Pulmonary artery endothelial cell (primary cell): Measurements from ENCODE around the gene TULP3. TPM values are rescaled to one million over a fixed set of nuclear protein-coding genes. Genes with fewer than 3 reads are reported as not detected.
"Not testable (repeated sequence)": the region's sequence is repeated elsewhere in the genome, so short reads cannot be mapped to it uniquely, and the experiment has no call there.

Source experiments
- DNase-seq: peaks from one replicate; pipeline ENCODE4 v3.0.0-alpha.2; 2011; ENCODE audit warnings: low read depth, low spot score
- total RNA-seq: library from RNA; depleted of rRNA; stranded (reverse); fragments of >200 nt; gene quantifications from 2 replicates; pipeline ENCODE4 v1.2.3, GENCODE V29; 2014

TULP3 gene
- total RNA-seq, result 14.3 and 17.3 TPM in 2 replicates

GRCh38 chr12:2890388-2891239 is at the start of gene TULP3:
TSS of gene TULP3 (plus strand) at chr12:2890891. CDS start at chr12:2890948, 57 bp downstream.
- DNase-seq, result peak; percentile 92

GRCh38 chr12:2841056-2841650 is 49.5 kb upstream of the TULP3 start:
- DNase-seq, result no peak

GRCh38 chr12:2842948-2843347 is 47.7 kb upstream of the TULP3 start:
- no peak for DNase-seq

GRCh38 chr12:2844786-2845185 is 45.9 kb upstream of the TULP3 start:
- DNase-seq, result no peak

- DNase-seq, result peak; percentile 49
Observed at GRCh38 chr12:2845280-2845679, 45.4 kb upstream of the TULP3 start.

- DNase-seq, result no peak
Observed at GRCh38 chr12:2851931-2852330, 38.8 kb upstream of the TULP3 start.

GRCh38 chr12:2853626-2854025 is 37.1 kb upstream of the TULP3 start:
- DNase-seq, result no peak

GRCh38 chr12:2854669-2855453 is 35.8 kb upstream of the TULP3 start:
- DNase-seq, result no peak

- DNase-seq, result no peak
Observed at GRCh38 chr12:2855546-2855945, 35.1 kb upstream of the TULP3 start.

- no peak for DNase-seq
Observed at GRCh38 chr12:2856051-2856450, 34.6 kb upstream of the TULP3 start.

GRCh38 chr12:2857021-2857431 is 33.7 kb upstream of the TULP3 start, which contains the start of gene TEX52:
TSS of gene TEX52 (minus strand) at chr12:2857039. CDS start at chr12:2857026, 13 bp downstream.
- no peak for DNase-seq

GRCh38 chr12:2857576-2857975 is 33.1 kb upstream of the TULP3 start:
- no peak for DNase-seq

- no peak for DNase-seq
Observed at GRCh38 chr12:2858334-2858733, 32.4 kb upstream of the TULP3 start.

GRCh38 chr12:2858944-2859421 is 31.7 kb upstream of the TULP3 start:
- no peak for DNase-seq

GRCh38 chr12:2860170-2860569 is 30.5 kb upstream of the TULP3 start:
- DNase-seq, result no peak

- DNase-seq, result no peak
Observed at GRCh38 chr12:2862876-2863275, 27.8 kb upstream of the TULP3 start.

GRCh38 chr12:2863402-2863801 is 27.3 kb upstream of the TULP3 start:
- DNase-seq, result not testable (repeated sequence)

- no peak for DNase-seq
Observed at GRCh38 chr12:2864198-2864597, 26.5 kb upstream of the TULP3 start.

- not testable (repeated sequence) for DNase-seq
Observed at GRCh38 chr12:2868986-2869632, 21.6 kb upstream of the TULP3 start.

GRCh38 chr12:2876431-2877046 is 14.2 kb upstream of the TULP3 start:
- no peak for DNase-seq
